IPS-NIHi7 (cell line): ENCODE measurements around the gene ITGA7.

ENCODE experiments used
- DNase-seq: peaks from one replicate; pipeline ENCODE4 v3.0.0; 2012; ENCODE audit warnings: mixed read lengths; ENCODE audit errors: extremely low spot score

The ITGA7 gene

GRCh38 chr12:55700255-55701018 is 7.3 kb downstream of the ITGA7 start:
- DNase-seq, result no peak

GRCh38 chr12:55699471-55700055 is 8.1 kb downstream of the ITGA7 start:
- DNase-seq, result no peak

- no peak for DNase-seq
Observed at GRCh38 chr12:55698965-55699364, 8.7 kb downstream of the ITGA7 start.

- no peak for DNase-seq
Observed at GRCh38 chr12:55698241-55698955, 9.3 kb downstream of the ITGA7 start.

- no peak for DNase-seq
Observed at GRCh38 chr12:55697686-55698085, 10.0 kb downstream of the ITGA7 start.

GRCh38 chr12:55696796-55697462 is 10.8 kb downstream of the ITGA7 start:
- no peak for DNase-seq

GRCh38 chr12:55696141-55696540 is 11.6 kb downstream of the ITGA7 start:
- no peak for DNase-seq

GRCh38 chr12:55695349-55695748 is 12.4 kb downstream of the ITGA7 start:
- no peak for DNase-seq

GRCh38 chr12:55694651-55695050 is 13.1 kb downstream of the ITGA7 start:
- DNase-seq, result no peak

- no peak for DNase-seq
Observed at GRCh38 chr12:55694188-55694515, 13.6 kb downstream of the ITGA7 start.

GRCh38 chr12:55693323-55694187 is 14.1 kb downstream of the ITGA7 start:
- no peak for DNase-seq

- no peak for DNase-seq
Observed at GRCh38 chr12:55692631-55693322, 14.9 kb downstream of the ITGA7 start.

- DNase-seq, result no peak
Observed at GRCh38 chr12:55688716-55689655, 18.7 kb downstream of the ITGA7 start.

- DNase-seq, result no peak
Observed at GRCh38 chr12:55687746-55688145, 20.0 kb downstream of the ITGA7 start.

GRCh38 chr12:55686366-55687010 is 21.2 kb downstream of the ITGA7 start:
- no peak for DNase-seq

GRCh38 chr12:55685671-55686070 is 22.0 kb downstream of the ITGA7 start:
- DNase-seq, result no peak

GRCh38 chr12:55684761-55685370 is 22.8 kb downstream of the ITGA7 start:
- peak; percentile 4 for DNase-seq

GRCh38 chr12:55683676-55684075 is 24.0 kb downstream of the ITGA7 start:
- peak; percentile 4 for DNase-seq
